Calu3 (cell line): ENCODE data around the gene ANTXR2. TPM values are rescaled to one million over a fixed set of nuclear protein-coding genes. Genes with fewer than 3 reads are reported as not detected.
A peak's percentile ranks its signal among the peaks of the same experiment; 100 is the strongest.

Source experiments
- BruUV-seq: library from RNA; stranded (reverse); fragments of 400-500 nt; replicated peaks from 2 replicates; lab custom pipeline; 2021; lab: Mats Ljungman, UMichigan
- CTCF ChIA-PET: fragments of 300-600 bp; sonication (Branson Sonifier 250); formaldehyde crosslinking; loops from one replicate; lab custom pipeline; 2022; ENCODE audit warnings: antibody characterized with exemption; lab: Charles Lee
- DNase-seq: peaks from one replicate; pipeline ENCODE4 v3.0.0; 2022
- H3K27ac Mint-ChIP-seq: one replicate; pipeline ENCODE4 v1.8.0; 2022; ENCODE audit warnings: mixed read lengths; ENCODE audit not compliant: unreplicated experiment
- H3K27me3 Mint-ChIP-seq: one replicate; pipeline ENCODE4 v1.8.0; 2022; ENCODE audit warnings: mixed read lengths; ENCODE audit not compliant: unreplicated experiment
- H3K36me3 Mint-ChIP-seq: one replicate; pipeline ENCODE4 v1.8.0; 2022; ENCODE audit warnings: mild to moderate bottlenecking, moderate library complexity, mixed read lengths; ENCODE audit not compliant: insufficient read depth, unreplicated experiment
- H3K4me1 Mint-ChIP-seq: one replicate; pipeline ENCODE4 v1.8.0; 2022; ENCODE audit warnings: mild to moderate bottlenecking, low read depth, mixed read lengths; ENCODE audit not compliant: unreplicated experiment
- H3K4me3 Mint-ChIP-seq: one replicate; pipeline ENCODE4 v1.8.0; 2022; ENCODE audit warnings: mild to moderate bottlenecking, low read depth, moderate library complexity, mixed read lengths; ENCODE audit not compliant: unreplicated experiment
- H3K9me3 Mint-ChIP-seq: one replicate; pipeline ENCODE4 v1.8.0; 2022; ENCODE audit warnings: low read depth, mixed read lengths; ENCODE audit not compliant: unreplicated experiment
- CTCF ChIP-seq: fragments of 200-600 bp; IDR thresholded peaks from one replicate; pipeline ENCODE4 v1.8.0; 2022; ENCODE audit warnings: antibody characterized with exemption; ENCODE audit not compliant: unreplicated experiment
- intact Hi-C: fragments of 100-400 bp; cut with micrococcal nuclease; formaldehyde crosslinking; loops from one replicate; pipeline ENCODE4 v1.10.0; 2022; ENCODE audit not compliant: unreplicated experiment
- total RNA-seq: library from RNA; stranded (reverse); gene quantifications from 2 replicates; pipeline ENCODE4 v1.2.3, GENCODE V29; 2022

The ANTXR2 gene
- total RNA-seq, 1 experiment from 2014 or later: 23.6 TPM

- no peak for DNase-seq
- Mint-ChIP-seq H3K4me3 (no peak overlapping the region), H3K9me3 (no peaks in the 10 kb centered on the region), H3K4me1 (peaks cover 10% of the 10 kb centered on the region), H3K27ac (peak overlapping the region; percentile 22), H3K36me3 (no peaks in the 10 kb centered on the region), H3K27me3 (no peaks in the 10 kb centered on the region)
- CTCF ChIA-PET: no interaction called here
- no peak for TF ChIP-seq CTCF
- BruUV-seq: no TSS peak
- intact Hi-C loops: no loop called here
Observed at GRCh38 chr4:80101071-80101791, 28.2 kb upstream of the ANTXR2 start.

GRCh38 chr4:80099671-80100070 lies 26.6 kb upstream of the ANTXR2 start:
- Mint-ChIP-seq H3K27me3 (no peaks in the 10 kb centered on the region), H3K27ac (no peak overlapping the region), H3K9me3 (no peaks in the 10 kb centered on the region), H3K36me3 (no peaks in the 10 kb centered on the region), H3K4me1 (peaks cover 10% of the 10 kb centered on the region), H3K4me3 (no peak overlapping the region)
- no peak for TF ChIP-seq CTCF
- no peak for DNase-seq
- CTCF ChIA-PET: no interaction called here
- no TSS peak for BruUV-seq
- intact Hi-C loops: no loop called here

- no peaks in the 10 kb centered on the region for H3K27me3 Mint-ChIP-seq
- H3K27ac Mint-ChIP-seq: no peak overlapping the region
- H3K4me3 Mint-ChIP-seq: no peak overlapping the region
- CTCF ChIA-PET: no interaction called here
- no TSS peak for BruUV-seq
- TF ChIP-seq CTCF: no peak
- H3K9me3 Mint-ChIP-seq: no peaks in the 10 kb centered on the region
- H3K4me1 Mint-ChIP-seq: peaks cover 10% of the 10 kb centered on the region
- no peak for DNase-seq
- H3K36me3 Mint-ChIP-seq: no peaks in the 10 kb centered on the region
- intact Hi-C loops: no loop called here
Observed at GRCh38 chr4:80098635-80099034, 25.6 kb upstream of the ANTXR2 start.

DNA sequence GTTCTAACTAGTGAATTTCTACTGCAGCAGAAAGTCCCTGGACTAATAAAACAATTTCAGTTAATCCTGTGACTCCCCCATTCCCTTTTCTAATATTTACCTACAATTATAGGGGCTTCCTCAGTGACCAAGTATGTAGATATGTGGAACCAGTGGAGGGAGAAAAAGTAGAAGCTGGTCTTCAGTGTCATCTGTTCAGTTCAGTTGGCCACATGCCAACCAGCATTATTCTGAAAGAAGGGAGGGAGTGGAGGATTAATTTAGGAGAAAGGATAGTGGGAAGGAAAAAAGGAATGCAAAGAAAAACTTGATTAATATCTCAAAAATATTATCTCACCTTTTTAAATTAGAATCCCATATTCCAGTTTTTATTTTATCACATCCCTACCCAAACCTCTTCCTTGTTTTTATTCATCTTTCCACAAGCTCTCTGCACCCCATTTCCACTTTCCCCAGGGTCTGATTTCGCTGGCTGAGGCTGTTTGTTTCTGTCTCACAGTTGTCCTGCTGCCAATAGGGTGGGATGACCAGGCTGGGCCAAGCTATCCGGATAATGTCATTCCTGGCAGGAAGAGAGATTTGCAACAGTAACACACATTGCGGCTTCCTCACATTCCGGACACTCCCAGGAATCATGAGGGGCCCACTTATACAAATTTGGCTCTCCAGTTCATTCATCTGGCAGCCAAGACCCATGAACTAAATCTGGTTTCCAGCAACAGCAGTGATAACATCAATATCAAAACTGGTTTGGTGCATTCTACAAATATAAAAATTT lies 24.6 kb upstream of the ANTXR2 start:
- CTCF ChIA-PET: no interaction called here
- H3K4me3 Mint-ChIP-seq: no peak overlapping the region

More for the DNA sequence above, 24.6 kb upstream of the ANTXR2 start:
- Mint-ChIP-seq H3K36me3 (no peaks in the 10 kb centered on the region), H3K27ac (no peak overlapping the region), H3K27me3 (no peaks in the 10 kb centered on the region), H3K4me1 (peaks cover 10% of the 10 kb centered on the region), H3K9me3 (no peaks in the 10 kb centered on the region)
- no peak for DNase-seq
- BruUV-seq: no TSS peak
- intact Hi-C loops: no loop called here
- no peak for TF ChIP-seq CTCF
